ENCODE measurements around the gene EIF3I.
"Not testable (repeated sequence)": the region's sequence is repeated elsewhere in the genome, so short reads cannot be mapped to it uniquely, and the experiment has no call there.

EIF3I gene

DNA sequence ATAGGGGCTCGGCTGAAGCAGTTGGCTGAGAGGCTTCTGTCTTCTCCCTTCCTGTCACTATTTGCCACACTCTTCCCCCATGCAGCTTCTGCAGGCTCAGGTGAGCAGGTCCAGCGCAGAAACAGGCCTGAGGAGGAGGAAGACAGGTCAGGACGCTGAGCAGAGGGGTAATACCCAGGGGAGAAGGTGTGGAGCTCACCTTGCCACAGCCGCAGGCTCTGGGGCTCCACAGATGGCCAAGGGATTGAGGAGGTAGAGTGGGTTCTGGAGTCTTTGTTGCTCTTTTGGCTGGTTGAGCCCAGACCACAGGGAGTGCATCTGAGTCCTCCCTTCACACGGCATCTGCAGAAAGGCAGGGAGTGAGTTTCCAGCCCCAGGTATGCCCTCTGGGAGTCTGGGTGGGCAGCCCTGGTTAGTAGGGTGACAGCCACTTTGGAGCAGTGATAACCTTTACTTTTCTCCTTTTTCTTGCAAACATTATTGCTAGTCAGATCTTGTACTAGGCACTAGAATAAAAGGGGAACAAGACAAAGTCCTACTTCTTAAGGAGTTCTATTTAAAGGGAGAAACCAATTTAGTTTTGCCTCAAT lies 9.7 kb downstream of the EIF3I start:
- DNase-seq (ENCODE audit: low read depth in 4 of 4, low spot score in 1 of 4) = no peak

DNA sequence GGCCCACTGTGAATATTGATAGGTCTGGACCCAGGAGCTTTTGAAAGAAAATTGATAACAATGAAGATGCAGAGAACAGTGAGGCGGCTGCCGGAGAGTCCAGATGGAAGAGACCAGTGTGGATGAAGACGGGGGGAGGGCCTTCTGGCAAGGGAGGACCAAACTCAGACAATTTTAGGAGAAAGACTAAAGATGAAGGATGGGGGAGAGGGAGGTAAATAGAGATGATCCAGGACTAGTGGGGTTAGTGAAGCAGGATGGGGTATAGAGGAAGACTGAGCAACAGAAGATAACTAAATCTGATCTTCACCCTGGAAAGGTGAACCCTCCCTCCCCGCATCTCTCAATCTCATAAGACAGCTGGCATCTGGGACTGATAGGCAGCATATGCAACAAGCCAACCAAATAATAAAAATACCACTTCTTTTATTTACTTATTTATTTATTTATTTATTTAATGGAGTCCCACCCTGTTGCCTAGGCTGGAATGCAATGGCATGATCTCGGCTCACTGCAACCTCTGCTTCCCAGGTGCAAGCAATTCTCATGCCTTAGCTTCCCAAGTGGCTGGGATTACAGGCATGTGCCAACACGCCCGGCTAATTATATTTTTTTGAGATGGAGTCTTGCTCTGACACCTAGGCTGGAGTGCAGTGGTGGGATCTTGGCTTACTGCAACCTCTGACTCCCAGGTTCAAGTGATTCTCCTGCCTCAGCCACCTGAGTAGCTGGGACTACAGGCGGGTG lies 10.5 kb downstream of the EIF3I start:
- no peak for DNase-seq (ENCODE audit: low read depth in 4 of 4, low spot score in 1 of 4)

DNA sequence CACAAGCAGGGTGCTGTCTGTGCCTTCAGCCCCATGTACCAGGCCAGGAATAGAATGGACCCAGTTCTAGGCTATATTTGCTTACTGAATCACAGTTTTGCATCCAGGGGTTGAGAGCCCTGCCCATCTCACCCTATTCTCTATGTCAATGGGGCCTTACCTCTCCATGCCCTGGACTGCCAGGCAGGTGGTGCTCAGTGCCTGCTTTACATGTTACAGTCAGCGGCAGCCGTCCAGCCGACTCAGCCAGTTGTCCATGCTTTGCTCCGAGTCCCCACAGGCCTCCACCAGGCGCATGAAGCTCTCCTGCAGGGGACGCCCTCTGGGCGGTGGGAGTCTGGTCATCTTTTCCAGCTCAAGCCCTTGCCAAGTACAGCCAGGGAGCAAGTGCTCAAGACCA lies 12.6 kb downstream of the EIF3I start:
- no peak for DNase-seq (ENCODE audit: low read depth in 4 of 4, low spot score in 1 of 4)

DNA sequence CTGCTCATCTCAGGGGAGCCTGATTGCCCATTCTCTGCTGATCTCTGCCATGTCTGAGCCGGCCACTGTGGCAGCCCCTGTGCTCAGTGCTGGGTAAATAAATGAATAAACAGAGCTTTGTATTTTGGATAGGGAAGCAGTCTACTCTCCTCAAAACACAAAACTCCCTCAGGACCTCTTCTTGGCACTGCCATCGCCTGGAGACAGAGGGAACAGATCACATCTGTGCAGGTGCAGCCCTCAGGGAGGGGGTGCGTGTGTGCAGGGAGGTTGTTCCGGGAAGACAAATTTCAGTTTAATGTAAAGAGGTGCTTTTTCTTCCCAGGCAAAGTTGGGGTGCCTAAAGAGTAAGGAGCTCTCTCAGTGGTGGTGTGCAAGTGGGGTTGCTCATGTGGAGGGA lies 17.1 kb downstream of the EIF3I start:
- no peak for DNase-seq (ENCODE audit: low read depth in 4 of 4, low spot score in 1 of 4)

DNA sequence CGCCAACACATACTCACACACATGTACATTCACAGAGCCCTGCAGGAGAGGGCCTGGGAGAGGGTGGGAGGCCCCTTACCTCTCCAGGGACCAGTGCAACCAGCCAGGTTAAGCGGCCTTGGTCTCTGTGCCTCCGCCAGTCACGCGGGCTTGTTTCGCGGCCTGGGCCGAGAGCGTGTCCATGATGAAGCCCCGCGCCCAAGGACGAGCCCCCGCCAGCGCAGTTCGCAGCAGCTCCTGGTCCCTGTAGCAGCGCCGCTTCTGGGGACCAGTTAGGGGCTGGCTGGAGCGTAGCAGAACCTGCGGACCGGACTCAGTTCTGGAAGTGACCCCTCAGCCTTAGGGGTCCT lies 17.6 kb downstream of the EIF3I start:
- DNase-seq (ENCODE audit: low read depth in 4 of 4, low spot score in 1 of 4) = no peak

DNA sequence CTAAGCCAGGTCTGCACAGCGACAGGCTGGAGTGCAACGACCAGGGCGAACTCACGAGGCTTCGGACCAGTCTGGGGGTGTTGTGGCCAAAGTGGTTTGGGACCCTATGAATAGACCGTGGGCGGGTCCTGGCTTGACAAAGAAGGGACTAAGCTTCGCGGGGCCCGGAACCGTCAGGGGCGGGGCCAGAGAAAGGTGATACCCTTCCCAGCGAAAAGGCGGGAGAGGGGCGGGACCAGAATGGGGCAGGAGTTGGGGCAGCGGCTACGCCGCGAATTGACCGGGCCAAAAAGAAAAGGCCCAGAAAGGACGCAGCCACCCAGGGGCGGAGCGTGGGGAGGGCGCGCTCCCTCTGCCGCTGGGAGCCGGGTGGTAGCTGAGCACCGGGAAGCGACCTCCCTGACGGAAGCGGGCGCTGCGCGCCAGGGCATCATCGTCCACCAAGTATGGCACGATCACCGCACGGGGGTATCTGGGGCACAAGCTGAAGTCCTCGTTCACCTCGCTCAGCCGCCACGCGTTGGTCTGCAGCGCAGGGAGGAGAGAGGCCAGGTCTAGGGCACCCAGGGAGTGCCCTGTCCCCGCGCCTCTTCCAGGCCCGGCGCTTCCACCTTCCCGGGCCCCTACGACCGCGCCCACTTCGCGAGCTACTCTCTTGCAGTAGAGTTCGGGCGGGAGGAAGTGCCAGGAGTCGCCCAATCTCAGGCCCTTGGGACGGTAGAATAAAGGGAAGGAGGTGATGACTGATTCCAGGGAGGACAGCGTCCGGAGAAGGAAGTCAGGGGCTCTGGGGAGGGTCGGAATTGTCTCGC lies 18.1 kb downstream of the EIF3I start:
- DNase-seq (ENCODE audit: low read depth in 4 of 4, low spot score in 1 of 4) = peak in 1 of 4 experiments; percentile 36

DNA sequence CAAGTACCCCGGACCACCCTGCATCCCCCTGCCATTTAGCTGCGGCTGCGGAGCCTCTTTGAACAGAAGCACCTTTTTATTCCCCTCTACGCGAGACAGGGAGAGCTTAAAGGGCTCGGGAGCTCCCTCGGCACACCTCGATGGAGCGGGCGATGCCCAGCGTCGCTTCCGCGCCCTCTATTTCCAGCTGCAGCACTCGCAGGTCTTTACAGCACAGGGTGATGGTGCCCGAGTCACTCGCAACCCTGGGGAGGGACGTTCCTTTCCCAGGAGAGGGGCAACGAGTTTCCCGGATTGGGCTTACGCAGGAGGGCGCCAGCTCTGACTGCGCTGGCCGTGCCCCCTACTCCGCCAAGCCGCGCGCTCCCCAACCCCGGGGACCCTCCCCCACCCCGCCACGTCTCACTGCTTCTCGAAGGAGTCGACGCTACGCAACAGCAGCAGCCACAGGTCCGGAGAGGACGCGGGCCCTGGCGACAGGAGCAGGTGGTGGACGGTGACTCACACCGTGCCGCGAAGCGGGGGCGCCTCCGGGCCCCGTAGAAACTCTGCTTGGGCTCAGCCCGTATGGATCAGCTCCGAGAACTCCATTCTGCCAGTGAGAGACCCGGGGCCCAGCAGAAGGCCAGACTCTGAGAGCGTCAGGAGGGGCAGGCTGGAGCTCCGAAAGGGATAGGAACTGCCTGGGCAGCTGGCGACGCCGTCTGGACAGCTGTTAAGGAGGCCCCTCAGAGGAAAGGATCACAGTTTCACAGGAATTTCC lies 19.0 kb downstream of the EIF3I start:
- DNase-seq (ENCODE audit: low read depth in 4 of 4, low spot score in 1 of 4) = no peak

DNA sequence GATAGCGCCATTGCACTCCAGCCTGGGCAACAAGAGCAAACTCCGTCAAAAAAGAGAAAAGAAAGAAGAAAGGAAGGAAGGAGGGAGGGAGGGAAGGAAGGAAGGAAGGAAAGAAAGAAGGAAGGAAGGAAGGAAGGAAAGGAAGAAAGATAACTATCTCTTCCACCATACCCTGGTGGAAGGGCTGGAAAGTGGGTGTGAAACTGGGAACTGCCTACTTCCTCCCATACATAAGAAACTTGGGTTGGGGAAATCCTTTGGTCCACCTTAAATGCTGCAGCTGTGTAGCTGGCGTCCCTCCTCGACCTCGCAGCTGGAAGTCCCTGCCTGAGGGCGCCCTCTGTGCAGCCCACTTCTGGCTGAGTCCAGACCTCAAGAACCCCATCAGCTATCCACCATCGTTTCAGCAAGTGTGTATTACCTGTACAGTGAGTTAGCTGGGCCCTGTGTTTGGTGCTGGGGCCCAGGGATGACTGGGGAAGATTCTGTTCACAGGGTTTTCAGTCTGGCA lies 20.2 kb downstream of the EIF3I start:
- DNase-seq (ENCODE audit: low read depth in 4 of 4, low spot score in 1 of 4) = no peak

DNA sequence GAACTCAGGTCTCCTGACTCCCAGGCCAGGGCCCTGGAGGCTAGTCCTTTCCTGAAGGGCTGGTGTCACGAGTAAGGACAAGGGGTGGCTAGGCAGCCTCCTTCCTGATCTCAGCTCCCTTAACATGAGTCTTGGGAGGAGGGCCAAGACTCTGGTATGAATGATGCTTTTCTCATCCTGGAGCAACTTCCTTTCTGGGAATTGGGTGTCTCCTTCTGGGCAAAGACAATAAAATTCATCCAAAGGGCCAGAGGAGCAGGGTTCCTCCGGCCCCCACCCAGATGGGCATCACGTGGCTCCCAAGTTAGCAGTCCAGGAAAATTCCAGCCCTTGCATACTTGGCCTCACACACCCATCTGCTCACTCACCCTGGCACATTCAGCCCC lies 24.7 kb downstream of the EIF3I start, which contains the start of gene FAM167B:
Gene FAM167B (plus strand): TSS at position 335 of the 386 bp plus-strand sequence. CDS start 200 bp downstream, outside the sequence.
- DNase-seq (ENCODE audit: low read depth in 4 of 4, low spot score in 1 of 4) = no peak

DNA sequence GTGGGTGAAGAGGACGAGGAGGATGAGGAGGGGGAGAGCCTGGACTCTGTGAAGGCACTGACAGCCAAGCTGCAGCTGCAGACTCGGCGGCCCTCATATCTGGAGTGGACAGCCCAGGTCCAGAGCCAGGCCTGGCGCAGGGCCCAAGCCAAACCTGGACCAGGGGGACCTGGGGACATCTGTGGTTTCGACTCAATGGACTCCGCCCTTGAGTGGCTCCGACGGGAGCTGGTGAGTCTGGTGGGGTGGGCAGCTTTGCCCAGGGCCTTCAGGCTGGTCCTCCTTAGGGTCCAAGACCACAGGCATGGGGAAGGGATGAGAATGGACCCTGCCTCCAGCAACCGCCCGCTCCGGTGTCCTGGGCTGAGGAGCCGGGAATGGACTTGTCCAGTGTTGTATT lies 25.2 kb downstream of the EIF3I start:
- no peak for DNase-seq (ENCODE audit: low read depth in 4 of 4, low spot score in 1 of 4)

DNA sequence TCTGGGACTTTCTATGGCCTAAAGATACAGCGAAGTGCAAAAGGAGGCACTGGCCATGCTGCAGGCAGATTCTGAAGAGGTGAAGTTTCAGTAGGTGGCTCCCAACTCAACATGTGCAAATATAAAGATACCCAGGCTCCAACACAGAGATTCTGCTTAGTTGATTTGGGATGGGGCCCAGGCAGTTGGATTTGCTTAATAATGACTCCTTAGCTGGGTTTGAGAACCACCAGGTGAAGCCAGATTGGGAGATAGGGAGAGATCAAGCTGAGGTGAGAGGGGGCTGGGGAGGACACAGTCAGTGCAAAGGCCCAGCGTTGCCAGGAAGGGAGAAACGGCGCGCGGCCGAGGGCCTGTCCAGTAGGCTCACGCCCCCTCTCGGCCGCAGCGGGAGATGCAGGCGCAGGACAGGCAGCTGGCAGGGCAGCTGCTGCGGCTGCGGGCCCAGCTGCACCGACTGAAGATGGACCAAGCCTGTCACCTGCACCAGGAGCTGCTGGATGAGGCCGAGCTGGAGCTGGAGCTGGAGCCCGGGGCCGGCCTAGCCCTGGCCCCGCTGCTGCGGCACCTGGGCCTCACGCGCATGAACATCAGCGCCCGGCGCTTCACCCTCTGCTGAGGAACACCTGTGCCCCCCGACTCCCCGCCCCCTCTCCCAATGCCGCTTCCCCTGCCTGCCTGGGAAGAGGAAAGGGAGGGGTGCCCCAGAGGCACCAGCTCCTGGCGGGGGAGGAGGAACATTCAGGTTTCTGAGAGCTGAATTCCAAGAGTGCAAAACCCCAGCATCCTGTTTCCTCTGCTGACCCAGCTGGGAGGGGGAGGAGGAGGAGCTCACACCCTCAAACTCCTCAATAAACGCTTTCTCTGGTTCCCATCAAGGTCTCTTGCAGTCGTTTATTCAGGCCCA lies 26.0 kb downstream of the EIF3I start:
- peak; percentile 59 to 78 (median 64) for DNase-seq (ENCODE audit: low read depth in 4 of 4, low spot score in 1 of 4)

DNA sequence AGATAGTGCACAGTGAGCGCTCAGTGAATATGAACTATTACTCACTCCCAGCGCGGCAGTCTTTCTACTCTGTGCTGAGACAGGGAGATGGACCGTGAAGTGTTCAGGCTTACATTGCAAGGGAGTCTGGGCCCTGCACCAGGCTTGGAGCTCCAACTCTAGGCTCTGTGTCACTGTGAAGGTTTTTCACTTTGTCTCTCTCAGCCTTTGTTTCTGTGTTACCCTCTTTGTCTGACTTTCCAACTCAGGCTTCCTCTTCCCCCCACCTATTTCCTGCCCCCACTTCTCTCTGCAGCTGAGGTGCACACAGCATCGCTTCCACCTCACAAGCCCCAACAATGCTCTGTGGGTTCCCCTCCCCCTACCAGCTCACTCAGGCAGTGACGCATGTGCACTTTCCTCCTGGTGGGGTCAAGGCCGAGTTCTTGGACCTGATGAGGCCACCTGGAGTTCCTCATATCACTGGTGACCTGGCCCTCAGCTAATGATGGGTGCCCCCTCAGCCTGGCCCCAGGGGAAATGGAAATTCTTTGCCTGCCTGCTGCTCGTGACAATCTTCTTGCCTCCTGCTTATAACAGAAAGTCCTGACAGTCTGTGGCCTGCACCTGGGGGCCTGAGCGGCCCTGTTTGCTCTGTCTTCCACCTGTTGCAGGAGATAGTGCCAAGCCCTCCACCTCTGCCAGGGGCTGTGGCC lies 27.8 kb downstream of the EIF3I start:
- peak in 2 of 4 experiments; percentile 64 to 75 for DNase-seq (ENCODE audit: low read depth in 4 of 4, low spot score in 1 of 4)

DNA sequence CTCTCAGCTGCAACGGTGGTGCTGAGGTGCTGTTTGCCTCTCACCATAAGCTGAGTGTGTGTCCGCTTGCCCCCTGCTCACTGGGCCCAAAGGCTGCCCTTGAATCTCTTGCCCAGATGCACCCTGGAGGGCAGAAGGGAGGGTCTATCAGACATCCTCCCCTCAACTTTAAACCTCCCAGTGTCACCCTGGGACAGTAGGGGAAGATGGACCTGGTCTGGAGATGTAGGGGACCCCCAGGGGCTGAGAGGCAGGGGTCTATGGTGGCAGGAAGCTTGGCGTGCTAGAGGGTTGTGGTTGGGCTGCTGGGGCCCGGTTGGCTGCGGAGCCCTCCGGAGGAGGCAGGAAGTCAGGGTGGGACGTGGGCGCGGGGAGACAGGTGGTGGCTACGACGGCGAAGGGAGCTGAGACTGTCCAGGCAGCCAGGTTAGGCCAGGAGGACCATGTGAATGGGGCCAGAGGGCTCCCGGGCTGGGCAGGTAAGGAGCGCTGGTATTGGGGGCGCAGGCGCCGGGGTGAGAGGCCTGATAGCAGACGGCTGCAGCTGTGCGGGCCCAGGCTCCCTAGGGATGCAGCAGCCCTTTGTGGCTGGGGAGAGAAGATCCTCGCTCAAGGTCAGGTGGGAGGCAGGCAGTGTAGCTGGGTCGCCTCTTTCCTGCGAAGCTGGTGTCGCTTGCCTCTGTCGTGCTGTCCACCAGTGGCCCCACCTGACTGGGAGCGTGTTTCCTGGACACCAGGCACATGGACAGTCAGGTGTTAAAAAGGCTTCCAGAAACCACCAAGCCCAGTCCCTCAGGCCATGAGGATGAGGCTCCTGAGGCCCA lies 28.9 kb downstream of the EIF3I start, which contains the start of gene LCK:
Gene LCK (plus strand): TSS at position 373 of the 824 bp plus-strand sequence. CDS start 23,065 bp downstream, outside the sequence.
- peak in 2 of 4 experiments; percentile 55 to 68 for DNase-seq (ENCODE audit: low read depth in 4 of 4, low spot score in 1 of 4)

DNA sequence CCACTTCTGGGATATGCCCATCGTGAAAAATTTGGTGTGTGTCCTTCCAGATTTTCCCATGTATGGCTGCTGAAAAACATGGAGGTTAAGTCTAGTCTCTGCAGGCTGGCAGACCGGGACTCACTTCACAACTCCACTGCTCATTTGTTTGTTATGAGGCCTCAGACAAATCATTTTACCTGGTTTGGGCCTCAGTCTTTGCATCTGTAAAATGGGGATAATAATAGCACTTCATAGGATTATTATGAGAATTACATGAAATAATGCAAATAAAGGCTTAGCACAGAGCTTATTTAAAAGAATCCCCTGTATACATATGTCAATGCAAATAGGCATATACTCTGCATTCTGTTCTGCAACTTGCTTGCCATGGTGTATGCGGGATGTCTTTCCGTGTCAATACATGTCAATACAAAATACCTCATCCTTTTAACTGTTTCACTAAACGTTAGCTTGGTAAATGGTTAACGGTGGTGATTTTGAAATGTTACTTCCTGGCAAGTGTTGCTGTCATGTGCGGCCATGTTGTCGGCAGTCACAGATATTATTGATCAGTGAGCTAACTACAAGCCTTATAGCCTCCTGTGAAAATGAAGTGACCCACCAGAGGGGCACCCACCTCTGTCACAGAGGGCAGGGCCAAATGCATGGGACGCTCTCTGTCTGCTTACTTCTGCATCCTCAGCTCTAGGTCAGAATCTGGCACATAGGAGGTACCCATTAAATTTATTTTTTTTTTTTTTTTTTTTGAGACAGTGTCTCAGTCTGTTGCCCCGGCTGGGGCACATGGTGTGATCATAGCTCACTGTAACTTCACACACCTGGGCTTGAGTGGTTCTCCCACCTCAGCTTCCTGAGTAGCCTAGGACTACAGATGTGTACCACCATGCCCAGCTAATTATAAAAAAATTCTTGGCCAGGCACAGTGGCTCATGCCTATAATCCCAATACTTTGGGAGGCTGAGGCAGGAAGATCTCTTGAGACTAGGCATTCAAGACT lies 33.2 kb downstream of the EIF3I start:
- no peak for DNase-seq (ENCODE audit: low read depth in 4 of 4, low spot score in 1 of 4)

DNA sequence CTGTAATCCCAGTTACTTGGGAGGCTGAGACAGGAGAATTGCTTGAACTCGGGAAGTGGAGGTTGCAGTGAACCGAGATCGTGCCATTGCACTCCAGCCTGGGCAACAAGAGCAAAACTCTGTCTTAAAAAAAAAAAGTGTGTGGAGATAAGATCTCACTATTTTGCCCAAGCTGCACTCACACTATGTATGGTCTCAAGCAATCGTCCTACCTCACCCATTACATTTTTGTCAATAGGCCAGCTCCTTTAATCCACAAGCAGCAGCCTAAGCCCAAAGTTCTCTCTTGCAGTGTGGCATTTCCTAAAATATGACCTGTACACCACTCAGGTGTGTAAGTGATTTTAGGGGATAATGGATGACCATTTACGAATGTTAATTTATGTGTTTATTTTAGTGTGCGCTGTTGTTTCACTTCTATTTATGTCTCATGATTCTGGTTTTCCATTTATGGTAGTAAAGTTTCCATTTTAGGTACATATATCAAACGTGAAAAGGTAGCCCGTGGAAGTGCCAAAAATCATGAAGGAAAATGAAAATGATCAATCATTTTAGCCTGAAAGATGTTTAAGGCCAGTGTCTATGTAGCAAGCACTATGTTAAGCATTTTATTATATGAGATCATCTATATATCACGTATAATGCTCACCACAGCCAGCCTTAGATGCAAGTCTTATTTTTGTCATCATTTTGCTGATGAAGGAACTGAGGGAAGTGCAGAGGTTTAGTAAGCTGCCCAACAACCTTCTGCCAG lies 34.4 kb downstream of the EIF3I start:
- no peak for DNase-seq (ENCODE audit: low read depth in 4 of 4, low spot score in 1 of 4)

DNA sequence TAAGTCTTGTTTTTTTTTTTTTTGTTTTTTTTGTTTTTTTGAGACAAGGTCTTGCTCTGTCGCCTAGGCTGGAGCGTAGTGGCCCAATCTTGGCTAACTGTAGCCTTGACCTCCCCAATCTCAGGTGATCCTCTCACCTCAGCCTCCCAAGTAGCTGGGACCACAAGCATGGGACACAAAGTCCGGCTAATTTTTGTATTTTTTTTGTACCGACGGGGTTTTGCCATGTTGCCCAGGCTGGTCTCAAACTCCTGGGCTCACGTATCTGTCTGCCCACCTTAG lies 35.0 kb downstream of the EIF3I start:
- DNase-seq (ENCODE audit: low read depth in 4 of 4, low spot score in 1 of 4) = no peak

DNA sequence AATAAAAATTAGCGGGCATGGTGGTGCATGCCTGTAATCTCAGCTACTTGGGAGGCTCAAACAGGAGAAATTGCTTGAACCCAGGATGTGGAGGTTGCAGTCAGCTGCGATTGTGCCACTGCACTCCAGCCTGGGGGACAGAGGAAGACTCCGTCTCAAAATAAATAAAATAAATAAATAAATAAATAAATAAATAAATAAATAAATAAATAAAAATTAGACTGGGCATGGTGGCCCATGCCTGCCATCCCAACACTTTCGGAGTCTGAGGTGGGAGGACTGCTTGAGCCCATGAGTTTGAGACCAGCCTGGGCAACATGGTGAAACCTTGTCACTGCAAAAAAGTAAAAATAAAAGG lies 41.0 kb downstream of the EIF3I start:
- not testable (repeated sequence) for DNase-seq (ENCODE audit: low read depth in 4 of 4, low spot score in 1 of 4)

Measured in stimulated activated CD4-positive, alpha-beta T cell treated with anti-CD3 and anti-CD28 coated beads, Interleukin-1b, Interleukin-23, amount 100 ng/mL, for 24 hours (primary cell).